GM12865 (cell line): ENCODE data around the gene FAM13A.
"Not testable (repeated sequence)": the region's sequence is repeated elsewhere in the genome, so short reads cannot be mapped to it uniquely, and the experiment has no call there.

Experiments used
- DNase-seq: peaks from one replicate; pipeline ENCODE4 v3.0.0; 2010; ENCODE audit warnings: low read depth
- H3K4me3 ChIP-seq: 2 replicates; pipeline ENCODE4 v1.5.1; 2011; ENCODE audit warnings: mild to moderate bottlenecking, low read depth, low read length, control low read depth
- CTCF ChIP-seq: IDR thresholded peaks from 2 replicates; pipeline ENCODE4 v1.5.1; 2011; ENCODE audit warnings: low read length, control low read depth, low read depth, inconsistent platforms; ENCODE audit not compliant: insufficient read depth; ENCODE audit errors: missing control alignments

FAM13A gene

GRCh38 chr4:89064848-89065247 is 7.9 kb upstream of the FAM13A start:
- H3K4me3 ChIP-seq = no peak overlapping the region
- no peak for DNase-seq
- TF ChIP-seq CTCF = no peak

- DNase-seq, H3K4me3 ChIP-seq: not testable (repeated sequence)
Measured at GRCh38 chr4:89057844-89058243, 859 bp upstream of the FAM13A start.

GRCh38 chr4:89056292-89056952 is 563 bp downstream of the FAM13A start:
- DNase-seq = no peak
- TF ChIP-seq CTCF = no peak
- no peak overlapping the region for H3K4me3 ChIP-seq

- no peak overlapping the region for H3K4me3 ChIP-seq
- no peak for DNase-seq
- no peak for TF ChIP-seq CTCF
Measured at GRCh38 chr4:89055157-89056080, 1.6 kb downstream of the FAM13A start.

GRCh38 chr4:89054627-89055026 is 2.4 kb downstream of the FAM13A start:
- no peak overlapping the region for H3K4me3 ChIP-seq
- TF ChIP-seq CTCF = no peak
- DNase-seq = no peak

- no peak overlapping the region for H3K4me3 ChIP-seq
- no peak for TF ChIP-seq CTCF
- DNase-seq = no peak
Measured at GRCh38 chr4:89049853-89050252, 7.1 kb downstream of the FAM13A start.

GRCh38 chr4:89048906-89049601 is 7.9 kb downstream of the FAM13A start:
- no peak for DNase-seq
- no peak overlapping the region for H3K4me3 ChIP-seq
- TF ChIP-seq CTCF = no peak
